Activated CD4-positive, alpha-beta T cell treated with anti-CD3 and anti-CD28 coated beads, Interleukin-2, amount 50 U/mL, for 16 hours (primary cell): Measurements from ENCODE around the gene CCNYL1.

ENCODE experiments used
- DNase-seq: peaks from one replicate; pipeline ENCODE4 v3.0.0-alpha.2; 2020

CCNYL1 gene

GRCh38 chr2:207796585-207797350 is 85.3 kb downstream of the CCNYL1 start:
- DNase-seq = no peak

DNA sequence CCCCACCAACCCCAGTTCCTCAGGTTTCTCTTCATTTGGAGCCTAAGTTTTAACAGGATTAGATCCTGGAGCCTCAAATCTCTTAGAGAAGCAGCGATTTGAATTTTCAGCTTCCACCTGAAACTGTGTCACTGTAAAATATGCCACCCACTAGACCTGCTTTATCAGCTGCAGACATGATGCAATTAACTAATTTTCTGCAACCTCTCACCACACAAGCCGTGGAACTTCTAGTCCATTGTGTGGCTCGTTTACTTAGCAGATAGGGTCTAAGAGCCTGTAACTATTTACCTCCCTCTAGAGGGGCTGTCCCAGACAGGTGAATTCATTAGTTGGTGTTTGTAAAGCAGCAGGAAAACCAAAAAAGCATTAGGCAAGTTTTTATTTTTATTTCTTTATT is 89.8 kb downstream of the CCNYL1 start:
- DNase-seq = no peak

DNA sequence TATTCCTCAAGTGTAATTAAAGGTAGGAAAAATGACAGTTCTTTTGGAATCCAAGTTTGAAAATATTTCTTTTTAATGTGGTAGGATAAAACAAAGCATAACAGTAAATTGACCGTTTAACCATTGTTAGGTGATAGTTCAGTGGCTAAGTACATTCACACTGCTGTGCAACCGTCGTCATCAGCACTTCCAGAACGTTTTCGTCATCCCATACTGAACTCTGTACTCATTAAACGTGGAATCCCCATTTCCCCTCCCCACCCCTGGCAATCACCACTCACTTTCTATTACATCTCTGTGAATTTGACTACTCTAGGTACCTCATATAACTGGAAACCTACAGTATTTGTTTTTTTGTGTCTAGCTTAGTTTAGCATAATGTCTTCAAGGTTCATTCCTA is 91.2 kb downstream of the CCNYL1 start:
- no peak for DNase-seq
